Hematopoietic multipotent progenitor cell (in vitro differentiated cells): ENCODE data around the gene TRAF3IP1. TPM values are rescaled to one million over a fixed set of nuclear protein-coding genes. Genes with fewer than 3 reads are reported as not detected.
"Not testable (repeated sequence)": the region's sequence is repeated elsewhere in the genome, so short reads cannot be mapped to it uniquely, and the experiment has no call there.

Experiments used
- DNase-seq, 3 donors: peaks; one replicate each; pipeline ENCODE4 v3.0.0-alpha.2; 2011 to 2015; ENCODE audit warnings: low read depth in 2 of 3, low spot score in 2 of 3
- small RNA-seq: library from RNA; depleted of rRNA; stranded (forward); fragments of <200 nt; gene quantifications from one replicate; pipeline ENCODE3, GENCODE V24; 2012
- total RNA-seq: library from RNA; depleted of rRNA; stranded (reverse); fragments of >200 nt; gene quantifications from one replicate; pipeline ENCODE4 v1.2.3, GENCODE V29; 2012

TRAF3IP1 gene
- total RNA-seq, 1 donor: 4.8 TPM

GRCh38 chr2:238440331-238440730 lies 120.0 kb downstream of the TRAF3IP1 start:
- DNase-seq: no peak

GRCh38 chr2:238440767-238441166 lies 120.4 kb downstream of the TRAF3IP1 start:
- DNase-seq: no peak

- no peak for DNase-seq
Observed at GRCh38 chr2:238441262-238442114, 121.2 kb downstream of the TRAF3IP1 start.

DNA sequence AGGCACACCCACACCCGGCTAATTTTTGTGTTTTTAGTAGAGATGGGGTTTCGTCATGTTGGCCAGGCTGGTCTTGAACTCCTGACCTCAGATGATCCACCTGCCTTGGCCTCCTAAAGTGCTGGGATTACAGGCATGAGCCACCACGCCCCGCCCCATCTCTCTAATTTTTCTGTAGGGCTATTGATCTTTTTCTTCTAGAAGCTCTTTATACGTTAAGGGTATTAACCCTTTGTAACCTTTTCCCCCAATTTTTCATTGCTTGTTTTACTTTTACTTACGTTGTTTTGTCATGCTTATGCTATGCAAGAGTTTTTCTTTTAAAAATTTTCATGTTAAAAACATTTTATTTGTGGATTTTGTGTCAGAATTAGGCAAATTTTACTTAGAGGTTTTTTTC lies 121.9 kb downstream of the TRAF3IP1 start:
- not testable (repeated sequence) for DNase-seq

- no peak for DNase-seq
Observed at GRCh38 chr2:238444242-238444641, 123.9 kb downstream of the TRAF3IP1 start.

- DNase-seq: no peak
Observed at GRCh38 chr2:238445409-238446190, 125.3 kb downstream of the TRAF3IP1 start.

- no peak for DNase-seq
Observed at GRCh38 chr2:238446371-238446770, 126.1 kb downstream of the TRAF3IP1 start.

GRCh38 chr2:238448031-238448955 lies 128.0 kb downstream of the TRAF3IP1 start:
- DNase-seq: no peak

GRCh38 chr2:238449241-238449640 lies 128.9 kb downstream of the TRAF3IP1 start:
- no peak for DNase-seq

DNA sequence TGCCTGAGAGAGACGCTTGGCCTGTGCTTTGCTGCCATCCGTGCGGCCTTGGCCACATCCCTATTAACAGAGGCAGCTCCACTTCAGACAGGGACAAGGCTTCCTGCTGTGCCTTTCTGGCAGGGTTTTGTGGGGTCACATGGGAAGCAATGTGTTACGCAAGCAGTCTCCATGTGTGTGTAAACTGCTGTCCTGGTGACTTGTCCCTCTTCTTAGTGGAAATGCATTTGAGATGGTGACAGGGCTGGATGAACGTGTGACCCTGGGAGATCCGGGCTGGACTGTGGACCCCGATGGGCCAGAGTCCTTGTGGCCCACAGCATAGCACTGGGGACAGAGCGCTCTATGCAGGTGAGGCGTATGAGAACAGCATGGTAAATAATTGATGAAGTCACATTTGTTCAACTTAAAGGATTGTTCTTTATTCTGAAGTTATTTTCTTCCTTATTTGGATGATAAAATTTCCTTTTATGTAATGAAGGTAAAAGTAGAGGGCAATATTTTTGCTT lies 129.6 kb downstream of the TRAF3IP1 start:
- no peak for DNase-seq

DNA sequence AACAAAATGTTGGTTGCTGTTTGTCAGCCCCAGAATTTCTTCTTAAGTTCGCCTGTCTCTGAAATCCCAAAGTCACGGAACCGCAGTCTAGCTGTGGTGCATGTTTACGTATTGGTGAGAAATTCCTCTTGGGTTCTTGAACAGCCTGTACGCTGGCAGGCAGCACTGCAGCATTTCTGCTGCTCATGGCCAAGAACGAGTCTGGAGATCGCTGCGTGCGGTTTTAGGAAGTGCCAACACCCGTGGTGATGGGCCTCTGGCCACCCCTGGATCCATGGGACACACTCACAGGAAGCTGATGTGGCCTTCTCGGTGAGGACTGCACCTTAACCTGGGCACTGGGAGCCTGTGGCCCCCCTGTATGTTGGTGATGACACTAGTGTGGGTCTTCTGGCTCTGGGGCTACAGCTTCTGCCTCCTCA lies 130.1 kb downstream of the TRAF3IP1 start:
- DNase-seq: no peak

Small RNAs within 50 kb of the gene (small RNA-seq; reads per million reads assigned to genes)
- gene RNU6-234P: not detected

Other genes with a start within 250 kb of the TRAF3IP1 start
- 1.1 TPM for gene ESPNL, start 220.2 kb upstream of the TRAF3IP1 start, total RNA-seq
- not detected for gene KLHL30, start 181.8 kb upstream of the TRAF3IP1 start, total RNA-seq
- 0.27 TPM for gene ERFE, start 161.5 kb upstream of the TRAF3IP1 start, total RNA-seq
- gene ILKAP, start 116.8 kb upstream of the TRAF3IP1 start, total RNA-seq: 19.4 TPM
- gene HES6, start 80.5 kb upstream of the TRAF3IP1 start, total RNA-seq: 3.5 TPM
- 19.9 TPM for gene PER2, start 31.9 kb upstream of the TRAF3IP1 start, total RNA-seq
- 13.7 TPM for gene ASB1, start 106.4 kb downstream of the TRAF3IP1 start, total RNA-seq